Cardiac septum (tissue), 1 donor: Measurements from ENCODE around the gene KRT31. TPM values are rescaled to one million over a fixed set of nuclear protein-coding genes. Genes with fewer than 3 reads are reported as not detected.
"Not testable (repeated sequence)": the region's sequence is repeated elsewhere in the genome, so short reads cannot be mapped to it uniquely, and the experiment has no call there.

Experiments
- DNase-seq: peaks from one replicate; pipeline ENCODE4 v3.0.0-alpha.2; 2020; ENCODE audit warnings: low spot score
- intact Hi-C: fragments of 100-400 bp; cut with DNase I; formaldehyde crosslinking; loops from one replicate; pipeline ENCODE4 v1.14.0; 2022
- total RNA-seq: library from RNA; stranded (reverse); fragmentation: NEBNext Ultra II Directional; extraction: Animal tissue kit (Norgen Biotek cat#: 25700); gene quantifications from one replicate; pipeline ENCODE4 v1.2.1, GENCODE V29; 2021
- donor health status: DM: no; HTN: no; CAD: no.

KRT31 gene
- total RNA-seq, 1 donor from 2014 or later, result not detected

- DNase-seq, result no peak
- intact Hi-C loops, result no loop called here
These were observed 20.9 kb upstream of the KRT31 start for GRCh38 chr17:41418116-41418860.

GRCh38 chr17:41417576-41418015, 20.2 kb upstream of the KRT31 start:
- no peak for DNase-seq

GRCh38 chr17:41417127-41417526, 19.7 kb upstream of the KRT31 start:
- no peak for DNase-seq
- intact Hi-C loops, result no loop called here

More at GRCh38 chr17:41417576-41418015, 20.2 kb upstream of the KRT31 start:
- intact Hi-C loops, result no loop called here

- intact Hi-C loops, result no loop called here
- no peak for DNase-seq
These were observed 19.1 kb upstream of the KRT31 start for GRCh38 chr17:41416479-41416878.

DNA sequence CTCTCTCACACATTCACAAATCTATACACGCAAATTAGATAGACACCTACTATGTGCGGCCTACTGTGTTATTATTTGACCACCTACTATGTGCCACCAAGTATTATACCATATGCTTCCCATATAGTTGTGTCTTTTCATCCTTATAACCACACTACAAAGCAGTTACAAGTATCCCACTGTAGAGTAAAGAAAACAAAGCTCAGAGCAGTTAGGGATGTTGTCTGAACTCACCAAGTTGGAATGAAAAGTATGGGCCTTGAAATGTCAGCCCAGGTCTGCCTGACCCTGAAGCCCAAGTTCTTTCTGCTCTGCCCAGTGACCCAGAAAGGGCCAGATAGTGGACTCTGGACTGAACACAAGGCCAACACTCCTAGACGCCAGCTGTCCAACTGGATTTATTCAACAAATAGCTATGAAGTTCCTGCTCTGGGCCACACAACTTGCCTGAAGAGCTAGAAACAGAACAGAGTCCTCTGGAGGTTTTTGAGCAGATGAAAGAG, 18.5 kb upstream of the KRT31 start:
- DNase-seq, result no peak
- intact Hi-C loops, result no loop called here

GRCh38 chr17:41415411-41415810, 18.0 kb upstream of the KRT31 start:
- intact Hi-C loops, result no loop called here
- no peak for DNase-seq

GRCh38 chr17:41413982-41414381, 16.6 kb upstream of the KRT31 start:
- DNase-seq, result no peak
- intact Hi-C loops, result no loop called here

DNA sequence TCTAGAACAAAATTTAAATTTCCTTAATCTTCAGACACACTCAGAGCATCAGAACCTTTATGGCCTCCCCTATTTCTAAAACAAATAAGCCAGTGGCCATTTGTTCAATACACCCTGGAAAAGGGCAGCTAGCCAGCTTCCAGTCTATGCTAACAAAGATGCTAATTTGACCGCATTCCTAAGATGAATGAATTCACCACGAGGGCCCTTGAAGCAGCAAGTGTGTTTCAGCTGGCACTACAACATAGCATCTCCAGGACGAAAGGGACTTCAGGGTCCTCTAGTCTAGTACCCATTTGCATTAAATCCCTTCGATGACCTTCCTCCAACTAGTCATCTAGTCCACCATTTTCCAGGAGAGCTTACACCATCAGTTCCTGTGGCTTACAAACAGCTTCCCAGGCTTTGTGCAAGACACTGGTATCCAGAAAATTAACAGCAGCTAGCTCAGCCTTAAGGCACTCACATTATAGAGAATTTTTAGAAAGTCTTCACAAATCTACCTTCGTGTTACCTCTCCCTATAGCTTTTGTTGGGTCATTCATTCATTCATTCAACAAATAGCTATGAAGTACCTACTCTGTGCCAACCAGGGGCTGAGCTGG, 16.0 kb upstream of the KRT31 start:
- no peak for DNase-seq
- intact Hi-C loops, result no loop called here

- DNase-seq, result no peak
- intact Hi-C loops, result no loop called here
These were observed 13.8 kb upstream of the KRT31 start for GRCh38 chr17:41411072-41411840.

- DNase-seq, result no peak
- intact Hi-C loops, result no loop called here
These were observed 9.8 kb upstream of the KRT31 start for GRCh38 chr17:41407226-41407625.

DNA sequence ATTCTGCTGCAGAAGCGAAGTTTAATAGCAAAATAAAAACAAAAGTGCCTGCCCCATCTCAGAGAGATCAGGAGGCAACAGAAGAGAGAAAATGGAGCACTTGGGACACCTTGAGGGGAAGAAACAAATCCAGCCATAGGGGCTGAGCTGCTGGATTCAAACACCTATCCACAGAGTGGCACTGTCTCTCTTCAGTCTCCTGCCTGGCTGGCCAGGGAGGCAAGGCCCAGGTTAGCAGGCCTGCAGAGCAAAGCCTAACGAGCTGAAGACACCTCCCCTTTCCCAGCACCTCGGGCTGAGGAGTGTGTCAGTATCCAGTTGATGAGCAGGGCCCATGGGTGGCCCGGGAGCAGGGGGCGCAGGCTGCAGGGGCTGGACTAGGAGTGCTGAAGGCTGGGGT, 8.8 kb upstream of the KRT31 start:
- intact Hi-C loops, result no loop called here
- DNase-seq, result no peak

- DNase-seq, result no peak
- intact Hi-C loops, result no loop called here
These were observed 6.7 kb upstream of the KRT31 start for GRCh38 chr17:41404024-41404671.

DNA sequence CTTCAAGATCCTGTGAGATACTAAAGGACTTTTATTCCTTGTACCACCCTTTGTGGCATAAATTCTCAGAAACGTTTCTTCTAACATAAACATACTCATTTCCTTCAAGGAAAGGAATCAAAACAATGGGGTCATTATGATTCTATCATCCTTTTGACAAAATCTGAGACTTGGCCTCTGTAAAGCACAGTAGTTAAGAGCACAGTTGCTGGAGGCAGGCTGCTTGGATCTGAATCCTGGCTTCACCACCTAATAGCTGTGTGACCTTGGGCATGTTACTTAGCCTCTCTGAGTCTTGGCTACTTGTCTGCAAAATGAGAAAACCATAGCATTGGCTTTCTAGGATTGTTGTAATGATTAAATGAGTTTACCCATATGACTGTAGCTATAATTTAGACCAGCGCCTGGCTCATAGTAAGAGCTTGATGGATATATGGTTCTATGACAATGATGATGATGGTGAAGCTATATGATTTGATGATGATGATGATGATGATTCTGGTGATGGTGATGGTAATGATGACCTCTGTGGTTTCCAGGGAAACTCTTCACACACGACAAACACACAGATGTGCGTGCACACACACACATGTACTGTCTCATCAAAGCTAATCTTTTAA, 6.1 kb upstream of the KRT31 start:
- no peak for DNase-seq
- intact Hi-C loops, result no loop called here

DNA sequence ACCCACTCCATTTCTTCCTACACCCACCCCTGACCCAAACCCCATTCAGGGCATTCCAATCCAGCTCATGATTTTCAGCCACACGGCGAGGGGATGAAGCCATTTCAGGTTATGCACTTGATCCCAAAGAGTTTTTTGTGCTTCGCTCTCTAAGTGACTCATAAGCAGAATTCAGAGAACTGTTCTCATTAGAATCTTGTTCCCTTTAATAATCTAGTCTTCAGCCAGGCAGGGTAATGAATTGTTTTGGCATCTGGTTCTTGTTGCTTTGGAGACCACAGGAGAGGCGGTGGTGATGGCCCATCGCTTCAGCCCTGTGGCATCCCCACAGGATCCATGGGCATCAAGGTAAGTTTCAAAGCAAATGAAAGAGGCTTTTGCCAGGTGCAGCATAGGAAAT, 4.8 kb upstream of the KRT31 start:
- intact Hi-C loops, result no loop called here
- DNase-seq, result no peak

DNA sequence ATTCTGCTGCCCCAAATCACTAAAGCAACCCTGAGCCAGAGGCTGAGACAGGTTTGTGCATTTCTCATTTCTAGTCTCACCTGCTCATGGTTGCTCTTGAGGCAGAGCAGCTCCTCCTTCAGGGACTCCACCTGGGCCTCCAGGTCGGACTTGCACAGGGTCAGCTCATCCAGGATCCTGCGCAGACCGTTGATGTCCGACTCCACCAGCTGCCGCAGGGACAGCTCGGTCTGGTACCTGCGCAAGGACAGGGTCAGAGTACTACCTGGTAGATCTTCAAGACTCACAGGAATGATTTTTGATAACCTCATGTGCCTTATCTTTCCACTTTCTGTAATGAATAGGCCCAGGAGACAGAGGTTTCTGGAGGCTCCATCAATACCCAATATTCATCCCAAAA, 1.1 kb downstream of the KRT31 start:
- intact Hi-C loops, result no loop called here
- no peak for DNase-seq

DNA sequence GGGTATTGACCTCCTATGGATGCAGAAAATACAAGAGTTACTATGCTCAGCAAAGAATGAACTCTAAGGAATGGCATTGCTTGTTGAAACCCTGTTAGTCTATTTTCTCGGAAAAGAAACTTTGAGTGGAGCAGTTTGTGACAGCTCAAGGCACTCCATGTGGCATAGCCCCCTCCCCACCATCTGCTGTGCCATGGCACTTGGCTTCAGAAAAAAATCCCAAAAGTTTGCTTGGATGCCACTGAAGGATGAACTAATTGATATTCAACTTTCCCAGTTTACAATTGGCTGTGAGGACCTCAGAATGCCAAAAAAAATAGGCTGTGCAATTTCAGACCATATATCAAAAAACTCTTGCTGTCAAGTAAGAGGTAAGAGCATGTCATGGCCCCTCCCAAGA, 1.8 kb downstream of the KRT31 start:
- intact Hi-C loops, result no loop called here
- DNase-seq, result no peak

GRCh38 chr17:41395044-41395443, 2.4 kb downstream of the KRT31 start:
- DNase-seq, intact Hi-C loops: not testable (repeated sequence)

- intact Hi-C loops, result no loop called here
- DNase-seq, result no peak
These were observed 3.0 kb downstream of the KRT31 start for GRCh38 chr17:41394254-41394996.

DNA sequence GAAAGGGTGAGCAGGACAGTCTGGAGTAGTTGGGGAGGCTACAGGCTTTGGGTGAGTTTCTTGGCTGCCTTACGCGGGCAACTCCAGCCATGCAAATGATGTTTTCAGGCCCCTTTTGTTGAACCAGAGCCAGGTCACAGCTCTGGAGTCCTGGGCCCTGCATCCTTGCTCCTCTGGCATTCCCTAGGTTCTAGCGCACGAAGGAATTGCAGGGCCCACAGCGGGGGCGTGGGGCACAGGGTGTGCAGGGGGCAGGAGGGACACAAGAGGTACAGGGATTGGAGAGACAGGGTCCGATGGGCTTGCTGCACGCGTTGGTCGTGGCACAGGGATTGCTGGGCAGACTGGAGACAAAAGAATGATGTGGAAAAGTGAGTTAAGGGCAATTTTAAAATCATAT, 3.6 kb downstream of the KRT31 start:
- intact Hi-C loops, result no loop called here
- no peak for DNase-seq
